ENCODE measurements around the gene TMEM121B.
A peak's percentile ranks its signal among the peaks of the same experiment; 100 is the strongest.
"Not testable (repeated sequence)": the region's sequence is repeated elsewhere in the genome, so short reads cannot be mapped to it uniquely, and the experiment has no call there.

Gene TMEM121B

DNA sequence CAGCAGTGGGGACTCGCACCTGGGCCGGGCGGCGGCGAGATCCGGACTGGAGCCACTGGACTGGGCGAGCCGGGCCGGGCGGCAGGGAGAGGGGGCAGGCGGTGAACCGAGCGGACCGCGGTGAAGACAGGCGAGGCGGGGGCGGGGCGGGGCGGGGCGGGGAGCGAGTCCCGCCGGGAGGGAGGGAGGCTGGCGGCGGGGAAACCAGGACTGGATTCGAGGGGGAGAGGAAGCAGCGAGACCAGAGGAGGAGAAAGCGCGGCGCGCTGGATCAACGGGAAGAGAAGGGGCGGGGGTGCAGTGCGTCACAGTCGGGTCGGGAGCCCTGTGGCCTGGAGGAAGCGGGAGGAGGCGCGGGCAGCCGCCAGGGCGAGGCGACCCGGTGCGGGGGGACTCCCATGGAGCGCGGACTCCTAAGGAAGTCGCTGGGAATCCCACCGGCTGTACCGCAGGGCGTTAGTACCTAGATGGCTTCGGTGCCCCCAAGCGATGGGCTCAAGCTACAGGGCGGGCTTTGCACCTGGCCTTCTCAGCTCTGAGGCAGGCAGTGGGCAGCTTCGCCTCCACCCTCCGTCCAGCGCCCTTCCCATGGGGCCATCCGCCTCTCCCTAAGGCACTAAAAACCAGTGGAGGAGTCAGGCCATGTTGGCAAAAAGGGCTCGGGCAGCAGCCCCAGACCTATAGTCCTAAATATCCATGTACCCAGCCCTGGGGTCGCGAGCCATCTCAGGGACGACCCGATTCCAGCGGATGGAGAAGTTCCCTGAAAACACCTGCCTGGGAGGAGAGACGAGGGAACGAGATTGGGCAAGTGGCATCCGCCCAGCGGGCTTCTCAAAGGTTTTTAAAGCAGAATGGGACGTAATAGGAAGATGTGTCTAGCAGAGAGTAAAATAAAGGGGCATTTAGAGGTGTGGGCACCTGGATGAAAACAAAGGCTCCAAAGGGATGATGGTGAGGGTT is at the start of gene TMEM121B:
TSS of gene TMEM121B (minus strand) at position 128 of the 963 bp plus-strand sequence. CDS start 233 bp downstream, outside the sequence.
- peak; percentile 61 to 70 for DNase-seq

DNA sequence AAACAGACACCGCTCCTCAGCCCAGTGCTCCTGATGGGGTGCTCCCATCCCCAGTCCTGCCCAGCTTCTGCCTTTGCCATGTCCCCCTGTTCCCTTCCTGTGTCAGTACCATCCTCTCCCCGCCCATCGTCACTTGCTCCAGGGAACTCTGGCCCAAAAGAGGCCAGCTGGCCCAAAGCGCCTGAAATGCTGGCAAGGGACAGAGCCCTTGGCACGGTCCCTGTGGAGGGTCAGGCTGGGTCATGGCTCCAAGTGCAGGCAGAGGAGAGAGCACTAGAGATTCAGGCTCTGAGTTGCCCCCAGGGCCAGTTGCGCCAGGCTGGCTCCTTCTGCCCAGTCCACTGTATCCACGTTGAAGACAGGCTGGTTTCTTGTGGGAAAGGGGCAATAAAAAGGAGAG is 46.3 kb upstream of the TMEM121B start:
- DNase-seq = no peak

DNA sequence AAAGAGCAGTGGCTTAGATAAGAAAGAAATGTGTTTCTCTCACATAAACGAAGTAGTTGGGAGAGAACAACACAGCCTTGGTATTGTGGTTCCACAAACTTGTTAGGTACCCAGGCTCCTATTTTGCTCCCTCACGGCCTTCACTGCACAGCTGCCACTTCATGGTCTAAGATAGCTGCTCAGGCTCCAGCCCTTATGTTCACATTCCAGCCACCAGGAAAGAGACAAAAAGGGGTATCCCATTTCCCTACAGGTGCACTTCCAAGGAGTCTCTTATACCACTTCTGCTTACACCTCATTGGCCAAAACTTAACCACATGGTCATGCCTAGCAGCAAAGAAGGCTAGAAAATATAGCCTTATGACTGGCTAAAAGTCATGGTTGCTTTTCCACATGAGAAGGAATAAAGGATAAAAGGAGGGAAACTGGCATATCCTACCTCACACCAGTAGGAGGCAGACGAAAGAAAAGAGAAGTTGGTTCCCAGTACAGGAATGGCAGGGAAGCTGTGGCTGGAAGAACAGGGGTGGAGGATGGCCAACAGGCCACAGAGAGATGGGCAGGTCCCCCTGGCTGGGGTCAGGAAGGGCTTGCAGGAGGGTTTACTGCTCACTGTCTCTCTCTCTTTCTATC is 43.3 kb upstream of the TMEM121B start:
- peak; percentile 50 to 56 for DNase-seq

DNA sequence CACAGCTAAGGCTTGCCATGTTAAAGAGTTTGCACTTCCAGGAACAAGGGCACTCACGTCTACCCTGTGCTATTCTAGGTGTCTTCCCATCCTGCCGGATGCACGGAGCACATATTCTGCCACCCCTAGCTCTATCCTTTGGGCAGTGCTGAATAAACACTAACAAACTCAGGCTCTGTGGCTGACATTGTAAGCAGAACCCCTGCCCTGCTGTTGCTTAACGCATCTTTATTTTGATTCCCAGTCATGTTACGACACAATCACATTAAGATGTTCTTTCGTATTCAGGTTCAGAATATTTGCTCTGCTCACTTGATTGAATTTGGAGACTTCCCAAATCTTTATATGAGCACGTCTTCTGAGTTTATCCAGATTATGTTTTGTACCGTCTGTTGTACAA is 41.6 kb upstream of the TMEM121B start:
- DNase-seq = no peak

- no peak for DNase-seq
Measured at GRCh38 chr22:17161991-17162390, 40.8 kb upstream of the TMEM121B start.

GRCh38 chr22:17159504-17159951 is 38.4 kb upstream of the TMEM121B start:
- DNase-seq = no peak

GRCh38 chr22:17158568-17159503 is 37.7 kb upstream of the TMEM121B start, which contains the start of gene HDHD5:
HDHD5 (minus strand) TSS chr22:17159277; CDS start chr22:17159251, 26 bp downstream.
- peak; percentile 72 to 73 for DNase-seq

GRCh38 chr22:17158176-17158567 is 37.0 kb upstream of the TMEM121B start:
- DNase-seq = no peak

DNA sequence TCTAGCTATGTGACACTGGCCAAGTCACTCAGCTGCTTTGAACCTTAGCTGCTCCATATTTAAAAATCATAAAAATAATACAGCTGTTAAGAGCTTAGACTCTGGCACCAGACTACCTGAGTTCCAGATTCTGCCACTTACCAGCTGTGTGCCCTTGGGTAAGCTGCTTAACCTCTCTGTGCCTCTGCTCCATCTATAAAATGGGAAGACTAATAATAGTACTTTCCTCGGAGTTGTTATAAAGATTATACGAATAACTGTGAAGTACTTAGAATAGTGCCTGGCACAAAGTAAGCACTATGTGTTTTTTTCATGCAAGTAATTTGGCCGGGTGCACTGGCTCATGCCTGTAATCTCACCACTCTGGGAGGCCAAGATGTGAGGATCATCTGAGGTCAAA is 36.6 kb upstream of the TMEM121B start:
- DNase-seq = no peak

- peak in 1 of 2 experiments; percentile 8 for DNase-seq
Measured at GRCh38 chr22:17155941-17156340, 34.8 kb upstream of the TMEM121B start.

- no peak for DNase-seq
Measured at GRCh38 chr22:17152971-17153370, 31.8 kb upstream of the TMEM121B start.

DNA sequence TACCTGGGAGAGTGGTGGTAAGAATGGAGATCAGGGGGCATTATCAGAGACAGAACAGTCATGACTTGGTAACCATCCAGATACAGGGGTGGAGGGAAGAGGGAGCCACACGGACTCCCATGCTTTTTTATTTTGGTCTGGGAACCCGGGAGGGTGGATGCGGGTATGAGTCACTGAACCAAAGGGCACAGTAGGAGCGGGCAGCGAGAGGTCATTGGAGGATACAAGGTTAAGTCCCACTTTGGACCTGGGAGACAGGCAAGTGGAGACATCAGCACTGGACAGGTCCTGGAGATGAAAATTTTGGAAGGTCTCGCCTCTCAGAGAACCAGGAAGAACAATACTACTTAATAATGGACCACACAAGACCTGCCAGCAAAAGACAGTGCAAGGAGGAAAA is 31.2 kb upstream of the TMEM121B start:
- DNase-seq = no peak

DNA sequence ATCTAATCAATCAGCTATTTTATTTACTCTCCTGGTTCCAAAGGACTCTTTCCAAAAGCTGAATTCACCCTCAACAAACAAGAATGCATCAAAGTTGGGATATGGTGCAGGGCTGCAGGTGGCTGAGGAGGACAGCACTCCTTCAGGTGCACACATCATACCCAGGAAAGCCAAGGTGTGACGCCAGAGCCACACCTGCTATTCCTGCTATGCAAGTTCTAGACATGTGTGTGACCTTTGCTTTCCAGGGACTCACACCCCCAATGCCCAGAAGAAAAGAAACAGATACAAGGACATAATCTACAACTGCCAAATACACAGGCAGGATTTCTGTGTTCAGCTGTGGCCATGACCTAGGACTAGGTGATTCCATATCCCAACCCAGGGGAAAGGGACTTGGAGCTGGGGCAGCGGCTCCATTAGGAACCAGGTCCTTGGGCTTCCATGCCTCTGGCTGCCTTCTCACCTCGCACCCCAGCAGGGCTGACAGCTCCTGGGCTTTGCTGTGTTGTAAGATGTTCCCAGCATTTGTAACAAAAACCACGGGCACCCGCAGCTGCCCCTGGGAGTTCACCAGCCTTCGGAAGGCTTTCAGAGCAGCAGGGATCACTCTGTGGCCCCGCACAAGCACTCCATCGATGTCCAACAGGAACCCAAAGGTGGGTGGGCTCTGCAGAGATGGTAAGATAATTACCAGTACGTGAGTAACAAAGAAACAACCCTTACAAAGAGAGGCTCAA is 28.1 kb upstream of the TMEM121B start:
- no peak for DNase-seq

DNA sequence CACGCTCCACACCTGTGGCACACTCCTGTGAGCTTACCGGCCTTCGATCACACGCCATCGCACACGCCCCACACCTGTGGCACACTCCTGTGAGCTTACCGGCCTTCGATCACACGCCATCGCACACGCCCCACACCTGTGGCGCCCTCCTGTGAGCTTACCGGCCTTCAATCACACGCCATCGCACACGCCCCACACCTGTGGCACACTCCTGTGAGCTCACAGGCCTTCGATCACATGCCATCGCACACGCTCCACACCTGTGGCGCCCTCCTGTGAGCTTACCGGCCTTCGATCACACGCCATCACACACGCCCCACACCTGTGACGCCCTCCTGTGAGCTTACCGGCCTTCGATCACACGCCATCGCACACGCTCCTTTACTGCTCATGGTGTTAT is 26.3 kb upstream of the TMEM121B start:
- DNase-seq = not testable (repeated sequence)

GRCh38 chr22:17145021-17145680 is 24.0 kb upstream of the TMEM121B start:
- DNase-seq = no peak

GRCh38 chr22:17143826-17144225 is 22.7 kb upstream of the TMEM121B start:
- DNase-seq = no peak

GRCh38 chr22:17143101-17143500 is 21.9 kb upstream of the TMEM121B start:
- no peak for DNase-seq

- no peak for DNase-seq
Measured at GRCh38 chr22:17140826-17141766, 19.9 kb upstream of the TMEM121B start.

DNA sequence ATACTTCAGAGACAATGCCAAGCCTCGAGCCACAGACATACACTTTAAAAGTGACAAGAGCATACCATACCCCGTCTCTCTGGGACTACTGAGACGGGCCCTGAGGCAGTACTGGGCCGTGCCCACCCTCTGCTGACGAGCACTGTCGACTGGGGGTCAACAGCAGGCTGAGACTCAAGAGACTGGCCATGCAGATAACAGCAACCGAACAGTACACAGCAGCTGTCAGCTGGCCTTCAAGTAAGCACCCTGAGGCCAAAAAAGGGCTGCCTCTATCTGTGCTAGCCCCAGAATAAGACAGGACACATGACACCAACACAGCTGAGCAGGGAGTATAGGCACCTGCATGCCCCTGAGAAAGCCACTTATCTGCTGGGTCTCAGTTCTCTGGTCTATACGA is 18.9 kb upstream of the TMEM121B start:
- DNase-seq = no peak

GRCh38 chr22:17138513-17138912 is 17.4 kb upstream of the TMEM121B start:
- no peak for DNase-seq

Data from Kasumi-1 (cell line).